Stimulated activated CD8-positive, alpha-beta memory T cell treated with anti-CD3 and anti-CD28 coated beads, Interleukin-15, amount 100 ng/mL, for 4 hours (primary cell): Measurements from ENCODE around the gene ZNRF3.

Experiments used
- DNase-seq, 2 donors: peaks; one replicate each; pipeline ENCODE4 v3.0.0-alpha.2; 2020; ENCODE audit warnings: low read depth in 2 of 2

The ZNRF3 gene

DNA sequence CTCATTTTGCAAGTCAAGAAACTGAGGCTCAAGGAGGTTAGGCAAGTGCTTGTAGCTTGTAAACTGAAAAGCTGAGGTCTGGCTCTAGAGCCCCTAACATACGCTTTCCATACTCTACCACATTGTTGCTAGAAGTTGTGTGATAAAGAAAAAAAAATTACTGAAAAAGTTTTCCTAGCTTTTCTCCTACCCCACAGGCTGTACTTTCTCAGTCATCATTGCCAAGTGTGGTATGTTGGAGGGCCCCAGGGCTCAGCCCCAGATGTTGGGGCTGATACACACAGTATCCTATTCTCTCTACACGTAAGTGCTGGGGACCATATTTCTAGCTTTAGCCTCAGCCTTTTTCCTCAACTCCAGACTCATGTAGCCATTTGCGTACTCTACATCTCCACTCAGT lies 205.4 kb downstream of the ZNRF3 start:
- DNase-seq, result no peak

DNA sequence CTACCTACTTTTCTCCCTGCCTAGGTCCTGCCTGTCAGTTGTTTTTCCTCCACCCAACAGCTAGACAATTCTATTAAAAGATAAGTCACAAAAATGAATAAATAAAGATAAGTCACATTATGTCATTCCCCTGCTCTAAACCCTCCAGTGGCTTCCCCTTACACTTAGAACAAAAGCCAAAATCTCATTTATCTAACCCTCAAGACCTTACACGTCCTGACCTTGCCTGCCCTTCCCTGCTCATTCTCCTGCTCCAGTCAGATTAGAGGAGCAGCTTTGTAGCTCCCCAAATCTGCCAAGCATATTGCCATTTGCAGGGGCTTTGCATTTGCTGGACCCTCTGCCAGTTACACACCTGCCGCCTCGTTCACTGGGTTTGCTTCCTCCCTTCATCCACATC lies 206.1 kb downstream of the ZNRF3 start:
- DNase-seq, result no peak

DNA sequence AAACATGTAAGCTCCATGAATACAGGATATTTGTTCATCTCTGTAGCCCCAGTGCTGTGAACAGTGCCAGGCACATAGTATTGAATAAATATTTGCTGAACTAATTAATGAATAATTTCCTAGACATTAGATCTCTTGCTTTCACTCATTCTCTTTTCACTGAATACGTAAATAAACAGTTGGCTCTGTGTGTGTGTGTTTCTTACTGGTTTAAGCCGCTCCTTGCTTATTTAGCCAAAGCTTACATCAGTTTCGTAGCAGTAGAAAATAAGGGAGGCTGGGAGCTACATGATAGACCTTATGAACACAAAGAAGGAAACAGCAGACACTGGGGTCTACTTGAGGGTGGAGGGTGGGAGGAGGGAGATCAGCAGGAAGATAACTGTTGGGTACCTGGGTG lies 206.7 kb downstream of the ZNRF3 start:
- no peak for DNase-seq

DNA sequence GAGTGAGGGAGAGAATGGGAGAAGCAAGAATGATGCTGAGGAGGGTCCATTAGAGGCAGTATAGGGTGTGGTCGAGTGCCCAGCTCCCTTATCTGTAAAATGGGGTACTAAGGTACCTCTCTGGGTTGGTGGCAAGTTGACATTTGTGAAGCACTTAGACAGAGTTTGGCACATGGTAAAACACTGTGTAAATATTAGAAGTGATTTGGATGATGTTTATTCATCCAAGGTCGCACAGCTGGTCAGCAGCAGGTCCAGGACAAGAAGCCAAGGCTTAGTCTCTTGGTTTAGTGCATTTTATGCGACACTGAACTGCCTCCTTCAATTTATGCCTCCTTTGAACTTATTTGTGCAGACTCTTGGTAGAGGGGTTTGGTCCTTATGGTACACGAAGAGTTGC lies 208.9 kb downstream of the ZNRF3 start:
- no peak for DNase-seq

DNA sequence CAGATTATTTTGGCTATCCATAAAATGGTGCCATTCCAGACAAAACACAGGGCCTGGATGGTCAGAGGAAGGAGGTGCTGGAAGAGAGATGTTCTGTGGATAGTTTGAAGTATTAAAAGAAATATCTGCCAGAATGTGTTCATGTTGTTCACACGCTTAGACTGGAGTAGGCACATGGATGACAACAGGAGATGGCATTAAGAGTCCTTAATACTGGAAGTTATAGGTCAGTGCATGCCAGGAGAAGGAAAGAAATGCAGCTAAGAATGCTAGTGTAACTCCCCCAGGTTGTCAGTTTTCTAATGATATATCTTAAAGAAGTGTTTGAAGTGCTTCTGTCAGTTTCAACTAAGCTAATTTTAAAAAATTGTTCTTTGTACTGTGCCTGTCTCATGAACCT lies 209.7 kb downstream of the ZNRF3 start:
- DNase-seq, result no peak

DNA sequence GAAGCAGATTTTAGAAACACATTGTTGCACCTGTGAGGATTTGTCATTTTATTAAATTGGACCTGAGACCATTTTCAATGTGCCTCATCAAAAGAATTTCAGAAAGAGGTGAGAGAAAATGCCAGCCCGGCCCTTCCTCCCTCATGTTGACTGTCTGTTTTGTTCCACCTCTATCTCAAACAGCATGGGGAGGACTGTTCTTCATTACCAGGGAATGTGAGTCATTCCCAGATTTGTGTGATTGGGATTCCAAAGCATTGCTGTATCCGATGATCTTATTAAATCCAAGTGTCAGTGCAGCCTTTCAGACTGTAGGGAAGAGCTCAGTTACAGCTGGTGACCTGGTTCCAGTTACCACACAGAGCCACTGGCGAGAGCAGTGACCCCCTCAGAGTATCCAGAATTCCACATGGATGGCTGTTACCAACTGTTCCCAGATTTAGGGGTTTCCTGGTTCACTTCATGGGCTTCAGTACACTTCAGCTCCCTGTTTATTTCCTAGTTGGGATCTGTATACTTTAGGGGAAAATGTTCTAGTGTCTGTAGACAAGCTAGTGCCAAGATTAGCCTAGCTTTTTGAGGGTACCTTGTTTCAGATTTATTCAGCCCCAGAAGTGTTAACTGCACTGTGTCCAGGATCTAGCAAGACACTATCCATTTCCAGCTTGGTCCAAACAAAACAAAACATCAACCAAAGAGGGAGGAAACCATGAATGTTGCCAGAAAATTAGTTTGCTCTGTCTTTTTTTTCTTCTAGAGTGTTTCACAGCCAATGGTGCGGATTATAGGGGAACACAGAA lies 210.3 kb downstream of the ZNRF3 start:
- no peak for DNase-seq

DNA sequence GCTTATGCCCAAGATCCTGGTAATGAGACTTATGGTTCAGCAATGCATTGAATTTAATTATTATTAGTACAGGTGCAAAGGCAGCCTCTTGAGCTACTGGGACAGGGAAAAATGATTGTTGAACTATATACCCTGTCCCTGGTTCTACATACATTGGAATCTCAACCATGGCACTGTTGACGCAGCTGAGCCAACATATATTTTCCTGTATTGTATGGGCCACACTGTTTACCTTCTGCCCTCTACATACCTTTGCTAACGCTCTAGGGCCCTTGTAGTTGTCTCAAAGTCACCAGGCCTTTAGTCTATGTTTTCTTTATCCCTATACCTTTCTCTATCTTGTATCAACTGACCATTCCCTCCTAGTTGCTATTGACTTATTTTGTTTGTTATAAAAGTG lies 212.1 kb downstream of the ZNRF3 start:
- no peak for DNase-seq

DNA sequence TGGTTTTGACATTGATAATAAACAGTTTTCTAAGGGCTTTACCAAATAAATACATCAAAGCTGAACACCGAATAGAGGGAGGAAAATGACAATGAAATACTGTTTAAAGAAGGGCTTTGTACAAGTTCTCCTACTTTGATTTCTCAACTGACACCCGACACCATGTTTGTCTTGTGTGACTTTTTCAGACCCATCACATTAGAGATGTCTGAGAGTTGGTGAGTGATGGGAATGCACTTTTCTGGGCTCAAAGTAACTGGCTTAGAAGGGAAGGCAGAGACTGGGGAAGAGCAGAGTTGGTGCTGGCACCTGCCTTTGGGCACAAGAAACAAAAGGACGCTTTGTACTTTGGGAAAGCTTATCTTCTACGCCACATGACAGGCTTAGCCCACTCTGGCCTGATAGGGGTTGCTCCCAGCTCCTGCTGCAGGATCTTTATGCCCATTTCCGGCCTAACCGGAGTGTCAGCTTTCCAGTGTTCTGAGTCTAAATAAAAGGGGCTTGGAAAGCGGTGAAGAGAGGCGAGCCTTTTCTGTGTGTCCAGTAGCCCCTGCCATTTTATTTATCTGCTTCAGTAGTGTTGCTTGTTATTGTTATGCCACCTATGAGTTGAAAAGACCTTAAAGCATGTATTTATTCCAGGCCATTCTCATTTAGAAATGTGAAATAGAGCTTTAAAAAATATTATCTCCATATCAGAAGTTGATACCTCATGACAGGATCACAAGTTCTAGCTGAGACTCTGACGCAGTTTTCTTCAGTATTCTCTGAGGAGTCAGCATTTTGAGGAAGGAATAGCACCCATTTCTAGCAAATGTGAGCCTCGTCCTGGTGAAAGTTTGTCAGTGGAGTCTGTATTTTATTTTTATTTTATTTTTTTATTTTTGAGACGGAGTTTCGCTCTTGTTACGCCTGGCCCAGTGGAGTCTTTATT lies 213.6 kb downstream of the ZNRF3 start:
- DNase-seq, result no peak

DNA sequence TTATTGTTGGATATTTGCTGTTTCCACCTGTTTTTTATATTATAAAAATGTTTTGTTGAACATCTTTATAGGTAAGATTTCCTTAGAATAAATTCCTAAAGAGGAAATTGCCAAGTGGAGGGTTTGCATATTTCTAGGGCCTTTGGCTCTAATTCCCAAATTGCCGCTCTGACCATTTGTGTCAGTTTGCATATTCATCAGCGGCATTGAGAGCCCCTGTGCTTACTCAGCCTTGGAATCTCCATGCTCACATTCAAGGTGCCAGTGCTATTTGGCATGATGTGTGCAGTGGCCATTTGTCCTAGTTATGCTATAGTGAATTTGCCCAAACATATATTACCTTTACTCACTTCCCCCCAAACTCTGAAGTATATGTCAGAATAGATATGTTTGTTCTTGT lies 214.9 kb downstream of the ZNRF3 start:
- no peak for DNase-seq

DNA sequence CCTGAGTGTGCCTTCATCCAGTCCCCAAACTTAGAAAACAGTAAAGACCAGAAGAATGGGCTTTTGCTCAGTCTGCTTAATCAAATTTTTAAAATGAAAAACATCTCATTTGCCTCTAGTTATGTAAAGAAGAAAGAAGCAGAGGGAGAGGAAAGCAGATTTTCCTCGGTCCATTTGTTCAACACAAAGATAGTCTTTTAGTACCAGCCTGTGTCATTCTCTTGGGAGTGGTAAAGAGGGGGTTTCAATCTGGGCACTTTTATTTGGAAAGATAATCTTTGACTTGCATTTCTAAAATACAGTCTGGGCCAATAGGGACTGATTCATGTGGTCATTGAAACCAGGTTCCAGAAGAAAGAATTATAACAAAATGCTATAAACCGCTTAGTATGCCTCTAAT lies 218.9 kb downstream of the ZNRF3 start:
- DNase-seq, result no peak

DNA sequence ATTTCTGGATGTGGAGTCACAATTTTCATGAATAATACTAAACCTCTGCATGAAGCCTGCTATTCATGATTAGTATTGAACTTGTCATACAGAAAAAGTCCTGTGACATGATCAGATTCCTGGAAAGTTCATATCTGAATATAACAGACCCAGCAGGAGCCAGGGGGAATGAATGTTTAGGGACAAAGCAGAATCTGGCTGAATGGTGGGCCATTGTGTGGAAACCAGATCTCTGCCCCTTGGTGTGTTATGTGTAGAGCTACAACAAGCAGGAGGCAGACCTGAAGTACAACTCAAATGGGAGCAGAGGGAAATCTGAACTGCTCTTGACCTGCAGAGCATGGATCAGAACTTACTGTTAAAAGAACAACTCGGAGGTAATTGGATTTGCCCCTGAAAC lies 219.7 kb downstream of the ZNRF3 start:
- no peak for DNase-seq

DNA sequence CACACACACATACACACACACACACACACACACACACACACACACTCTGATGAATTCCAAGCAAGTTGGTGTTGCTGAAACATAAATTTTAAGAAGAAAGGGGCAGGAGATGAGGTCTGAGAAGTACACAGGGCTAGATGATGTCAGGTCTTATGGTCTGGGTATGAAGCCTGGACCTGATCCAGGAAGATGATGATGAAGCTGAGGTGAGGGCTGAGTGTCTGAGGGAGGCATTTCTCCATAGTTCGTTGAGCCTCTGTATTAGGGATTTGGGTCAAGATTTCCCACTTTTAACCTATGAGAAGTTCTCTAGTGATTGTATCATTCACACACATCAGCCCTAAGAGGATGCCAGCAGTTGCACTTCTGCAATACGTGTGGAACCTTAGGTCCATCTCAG lies 222.1 kb downstream of the ZNRF3 start:
- no peak for DNase-seq

DNA sequence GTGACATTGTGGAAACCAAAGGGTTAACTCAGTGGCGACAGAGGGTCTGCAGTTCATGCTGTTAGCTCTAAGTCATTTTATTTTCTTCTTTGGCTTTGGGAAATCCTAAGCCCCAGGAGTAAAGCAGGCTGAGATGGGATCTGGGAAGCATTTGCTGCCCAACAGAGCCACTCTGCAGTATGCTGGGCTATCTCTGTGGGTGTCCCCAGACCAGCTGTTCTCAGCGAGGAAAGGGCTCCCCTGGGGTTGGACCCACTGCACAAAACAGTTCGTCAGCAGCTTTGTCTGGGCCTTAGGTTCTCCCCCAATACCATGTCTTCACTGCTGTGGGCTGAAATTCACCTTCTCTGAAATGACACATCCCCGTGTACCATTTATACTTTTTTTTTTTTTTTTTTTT lies 223.5 kb downstream of the ZNRF3 start:
- DNase-seq, result no peak
